ENCODE measurements around the gene RIC8B.

RIC8B gene

GRCh38 chr12:106883426-106883825, 108.9 kb downstream of the RIC8B start:
- in situ Hi-C loops (cut with HindIII; ENCODE audit: low sequenced_read_pairs), result no loop called here
- DNase-seq (ENCODE audit: low read depth, low spot score), result peak; percentile 47
- H3K4me3 ChIP-seq (ENCODE audit: low read depth, low read length), result no peak overlapping the region
- TF ChIP-seq CTCF (IDR thresholded peaks at IDR 0.05; ENCODE audit: low read depth, low read length), result no peak

- TF ChIP-seq CTCF (IDR thresholded peaks at IDR 0.05; ENCODE audit: low read depth, low read length), result no peak
- no peak for DNase-seq (ENCODE audit: low read depth, low spot score)
- in situ Hi-C loops (cut with HindIII; ENCODE audit: low sequenced_read_pairs), result no loop called here
- no peak overlapping the region for H3K4me3 ChIP-seq (ENCODE audit: low read depth, low read length)
Measured at GRCh38 chr12:106885026-106885425, 110.5 kb downstream of the RIC8B start.

GRCh38 chr12:106885541-106886249, 111.2 kb downstream of the RIC8B start:
- no peak for TF ChIP-seq CTCF (IDR thresholded peaks at IDR 0.05; ENCODE audit: low read depth, low read length)
- in situ Hi-C loops (cut with HindIII; ENCODE audit: low sequenced_read_pairs), result no loop called here
- DNase-seq (ENCODE audit: low read depth, low spot score), result no peak
- H3K4me3 ChIP-seq (ENCODE audit: low read depth, low read length), result no peak overlapping the region

- in situ Hi-C loops (cut with HindIII; ENCODE audit: low sequenced_read_pairs), result no loop called here
- H3K4me3 ChIP-seq (ENCODE audit: low read depth, low read length), result no peak overlapping the region
- TF ChIP-seq CTCF (IDR thresholded peaks at IDR 0.05; ENCODE audit: low read depth, low read length), result no peak
- DNase-seq (ENCODE audit: low read depth, low spot score), result no peak
Measured at GRCh38 chr12:106886932-106887331, 112.5 kb downstream of the RIC8B start.

- in situ Hi-C loops (cut with HindIII; ENCODE audit: low sequenced_read_pairs), result no loop called here
- DNase-seq (ENCODE audit: low read depth, low spot score), result no peak
- TF ChIP-seq CTCF (IDR thresholded peaks at IDR 0.05; ENCODE audit: low read depth, low read length), result no peak
- H3K4me3 ChIP-seq (ENCODE audit: low read depth, low read length), result no peak overlapping the region
Measured at GRCh38 chr12:106888348-106888970, 114.0 kb downstream of the RIC8B start.

GRCh38 chr12:106889326-106889725, 114.8 kb downstream of the RIC8B start:
- no peak overlapping the region for H3K4me3 ChIP-seq (ENCODE audit: low read depth, low read length)
- no peak for DNase-seq (ENCODE audit: low read depth, low spot score)
- in situ Hi-C loops (cut with HindIII; ENCODE audit: low sequenced_read_pairs), result no loop called here
- TF ChIP-seq CTCF (IDR thresholded peaks at IDR 0.05; ENCODE audit: low read depth, low read length), result no peak
